ENCODE results near the gene PLXNA2. TPM values are rescaled to one million over a fixed set of nuclear protein-coding genes. Genes with fewer than 3 reads are reported as not detected.
A peak's percentile ranks its signal among the peaks of the same experiment; 100 is the strongest.

PLXNA2 gene
- polyA plus RNA-seq, 3 donors = 14.8 to 21.2 (median 16.4) TPM

- DNase-seq = no peak
Observed at GRCh38 chr1:208002078-208002477, 242.1 kb downstream of the PLXNA2 start.

- DNase-seq = no peak
Observed at GRCh38 chr1:208000504-208000903, 243.7 kb downstream of the PLXNA2 start.

GRCh38 chr1:207999972-208000371, 244.2 kb downstream of the PLXNA2 start:
- DNase-seq = no peak

- no peak for DNase-seq
Observed at GRCh38 chr1:207999274-207999915, 244.8 kb downstream of the PLXNA2 start.

- no peak for DNase-seq
Observed at GRCh38 chr1:207998691-207999090, 245.5 kb downstream of the PLXNA2 start.

- peak; percentile 68 for DNase-seq
Observed at GRCh38 chr1:207997486-207998268, 246.5 kb downstream of the PLXNA2 start.

- no peak for DNase-seq
Observed at GRCh38 chr1:207996636-207997035, 247.5 kb downstream of the PLXNA2 start.

GRCh38 chr1:207995576-207995975, 248.6 kb downstream of the PLXNA2 start:
- DNase-seq = no peak

- DNase-seq = no peak
Observed at GRCh38 chr1:207993477-207994445, 250.4 kb downstream of the PLXNA2 start.

- DNase-seq = no peak
Observed at GRCh38 chr1:207992677-207993236, 251.4 kb downstream of the PLXNA2 start.

GRCh38 chr1:207991583-207992026, 252.6 kb downstream of the PLXNA2 start:
- DNase-seq = no peak

GRCh38 chr1:207990876-207991582, 253.2 kb downstream of the PLXNA2 start:
- no peak for DNase-seq

- no peak for DNase-seq
Observed at GRCh38 chr1:207990455-207990854, 253.7 kb downstream of the PLXNA2 start.

- DNase-seq = no peak
Observed at GRCh38 chr1:207988326-207989165, 255.6 kb downstream of the PLXNA2 start.

GRCh38 chr1:207987164-207987563, 257.0 kb downstream of the PLXNA2 start:
- DNase-seq = no peak

GRCh38 chr1:207985996-207986395, 258.2 kb downstream of the PLXNA2 start:
- no peak for DNase-seq

- DNase-seq = no peak
Observed at GRCh38 chr1:207984831-207985572, 259.2 kb downstream of the PLXNA2 start.

GRCh38 chr1:207983044-207983635, 261.0 kb downstream of the PLXNA2 start:
- no peak for DNase-seq

- no peak for DNase-seq
Observed at GRCh38 chr1:207981976-207982375, 262.2 kb downstream of the PLXNA2 start.
